PC-3 (cell line): ENCODE data around the gene KRTAP19-6.

Experiments used
- EZH2 ChIP-seq: fragments of 300-600 bp; sonication (generic); IDR thresholded peaks from one replicate; pipeline ENCODE4 v1.6.1; 2017; ENCODE audit warnings: antibody characterized with exemption, mild to moderate bottlenecking, low read length; ENCODE audit not compliant: unreplicated experiment
- EZH2phosphoT487 ChIP-seq: fragments of 300-600 bp; sonication (generic); IDR thresholded peaks from 2 replicates; pipeline ENCODE4 v1.6.1; 2018; ENCODE audit warnings: mild to moderate bottlenecking, antibody characterized with exemption, low read length, borderline replicate concordance
- TF ChIP-seq, protein P1 (sequence below): fragments of 300-600 bp; sonication (generic); conservative IDR thresholded peaks from 2 replicates; pipeline ENCODE4 v1.5.1; 2017; ENCODE audit warnings: antibody characterized with exemption, low read depth, mild to moderate bottlenecking, low read length

- TF ChIP-seq, protein P1, sequence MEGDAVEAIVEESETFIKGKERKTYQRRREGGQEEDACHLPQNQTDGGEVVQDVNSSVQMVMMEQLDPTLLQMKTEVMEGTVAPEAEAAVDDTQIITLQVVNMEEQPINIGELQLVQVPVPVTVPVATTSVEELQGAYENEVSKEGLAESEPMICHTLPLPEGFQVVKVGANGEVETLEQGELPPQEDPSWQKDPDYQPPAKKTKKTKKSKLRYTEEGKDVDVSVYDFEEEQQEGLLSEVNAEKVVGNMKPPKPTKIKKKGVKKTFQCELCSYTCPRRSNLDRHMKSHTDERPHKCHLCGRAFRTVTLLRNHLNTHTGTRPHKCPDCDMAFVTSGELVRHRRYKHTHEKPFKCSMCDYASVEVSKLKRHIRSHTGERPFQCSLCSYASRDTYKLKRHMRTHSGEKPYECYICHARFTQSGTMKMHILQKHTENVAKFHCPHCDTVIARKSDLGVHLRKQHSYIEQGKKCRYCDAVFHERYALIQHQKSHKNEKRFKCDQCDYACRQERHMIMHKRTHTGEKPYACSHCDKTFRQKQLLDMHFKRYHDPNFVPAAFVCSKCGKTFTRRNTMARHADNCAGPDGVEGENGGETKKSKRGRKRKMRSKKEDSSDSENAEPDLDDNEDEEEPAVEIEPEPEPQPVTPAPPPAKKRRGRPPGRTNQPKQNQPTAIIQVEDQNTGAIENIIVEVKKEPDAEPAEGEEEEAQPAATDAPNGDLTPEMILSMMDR, result no peak
- no peak for TF ChIP-seq EZH2
- no peak for TF ChIP-seq EZH2phosphoT487
These were observed 48.6 kb upstream of the KRTAP19-6 start, which contains the start of gene KRTAP22-2 for GRCh38 chr21:30590297-30590696.
